ES-I3 (cell line): ENCODE measurements around the gene LTBR.

Experiments
- H3K36me3 ChIP-seq: 2 replicates; pipeline ENCODE4 v1.6.1; 2013; ENCODE audit warnings: mild to moderate bottlenecking, low read length, control low read depth, moderate library complexity; ENCODE audit not compliant: insufficient read depth
- H3K4me1 ChIP-seq: 2 replicates; pipeline ENCODE4 v1.6.1; 2013; ENCODE audit warnings: mild to moderate bottlenecking, control low read depth, low read length; ENCODE audit not compliant: insufficient read depth
- H3K9ac ChIP-seq: 2 replicates; pipeline ENCODE4 v1.6.1; 2013; ENCODE audit warnings: low read depth, mild to moderate bottlenecking, low read length, moderate library complexity
- H3K9me3 ChIP-seq: 2 replicates; pipeline ENCODE4 v1.6.1; 2013; ENCODE audit warnings: mild to moderate bottlenecking, low read length, moderate library complexity; ENCODE audit not compliant: control insufficient read depth, insufficient read depth

Gene LTBR

DNA sequence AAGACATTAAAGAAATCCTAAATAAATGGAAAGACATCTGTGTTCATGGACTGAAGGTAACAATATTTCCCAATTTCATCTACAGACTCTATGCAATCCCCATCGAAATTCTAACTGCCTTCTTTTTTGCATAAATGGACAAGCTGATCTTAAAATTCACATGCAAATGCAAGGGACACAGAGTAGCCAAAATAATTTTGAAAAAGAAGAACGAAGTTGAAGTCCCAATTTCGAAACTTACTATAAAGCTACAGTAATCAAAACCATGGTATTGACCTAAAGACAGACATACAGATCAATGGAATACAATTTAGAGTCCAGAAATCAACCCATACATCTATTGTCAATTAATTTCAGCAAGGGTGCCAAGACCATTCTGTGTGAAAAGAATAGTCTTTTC, 44.4 kb downstream of the LTBR start:
- no peaks in the 10 kb centered on the region for H3K9me3 ChIP-seq
- no peak overlapping the region for H3K9ac ChIP-seq
- H3K36me3 ChIP-seq: no peaks in the 10 kb centered on the region
- peaks cover 11% of the 10 kb centered on the region for H3K4me1 ChIP-seq

GRCh38 chr12:6430124-6430989, 46.4 kb downstream of the LTBR start:
- Histone ChIP-seq H3K9ac (no peak overlapping the region), H3K9me3 (no peaks in the 10 kb centered on the region), H3K36me3 (no peaks in the 10 kb centered on the region), H3K4me1 (peaks cover 12% of the 10 kb centered on the region)

GRCh38 chr12:6432991-6433390, 49.0 kb downstream of the LTBR start:
- Histone ChIP-seq H3K9me3 (no peaks in the 10 kb centered on the region), H3K9ac (no peak overlapping the region), H3K36me3 (no peaks in the 10 kb centered on the region), H3K4me1 (peaks cover 12% of the 10 kb centered on the region)

DNA sequence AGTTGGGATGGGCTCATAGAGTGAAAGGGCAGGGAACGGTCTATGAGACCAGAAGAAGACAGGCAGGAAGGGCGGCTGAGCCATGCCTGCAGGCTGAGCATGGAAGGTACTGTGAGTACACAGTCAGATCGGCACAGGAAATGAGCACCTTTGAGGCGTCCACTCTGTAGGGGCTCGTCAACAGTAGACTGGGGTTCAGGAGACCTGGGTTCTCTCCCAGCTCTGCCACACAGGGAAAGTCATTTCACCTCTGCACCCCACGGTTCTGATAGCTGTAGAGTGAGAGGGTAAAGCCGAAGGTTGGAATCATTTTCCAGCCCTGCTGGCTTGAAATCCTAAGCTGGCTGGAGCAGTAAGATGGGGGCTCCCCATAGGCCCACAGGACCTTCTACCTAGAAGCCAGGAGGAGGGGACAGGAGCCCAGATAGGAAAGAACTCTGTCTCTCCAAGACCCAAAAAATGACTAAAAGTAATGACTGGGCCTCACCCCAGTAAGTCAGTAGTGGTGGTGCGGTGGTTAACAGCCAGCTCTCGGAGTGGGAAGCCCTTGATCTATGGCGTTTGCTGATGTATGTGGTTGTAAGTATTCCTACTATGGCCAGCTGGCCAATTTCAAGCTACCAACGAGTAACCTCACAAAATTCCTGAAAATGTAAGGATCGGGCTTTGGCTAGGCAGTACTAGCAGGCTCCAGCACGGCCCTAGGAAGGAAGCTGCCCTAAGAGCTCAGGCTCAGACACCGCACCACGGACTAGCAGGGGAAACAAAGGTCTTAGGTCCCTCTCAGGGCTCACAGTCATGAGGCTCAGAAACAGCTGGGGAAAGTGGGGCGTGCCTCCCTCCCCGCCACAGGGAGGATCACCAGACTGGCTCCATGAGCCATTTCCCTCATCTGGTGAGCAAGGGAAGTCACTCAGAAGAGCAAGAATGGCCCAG, 50.5 kb downstream of the LTBR start:
- peaks cover 12% of the 10 kb centered on the region for H3K4me1 ChIP-seq
- no peak overlapping the region for H3K9ac ChIP-seq
- H3K36me3 ChIP-seq: no peaks in the 10 kb centered on the region
- H3K9me3 ChIP-seq: no peaks in the 10 kb centered on the region

DNA sequence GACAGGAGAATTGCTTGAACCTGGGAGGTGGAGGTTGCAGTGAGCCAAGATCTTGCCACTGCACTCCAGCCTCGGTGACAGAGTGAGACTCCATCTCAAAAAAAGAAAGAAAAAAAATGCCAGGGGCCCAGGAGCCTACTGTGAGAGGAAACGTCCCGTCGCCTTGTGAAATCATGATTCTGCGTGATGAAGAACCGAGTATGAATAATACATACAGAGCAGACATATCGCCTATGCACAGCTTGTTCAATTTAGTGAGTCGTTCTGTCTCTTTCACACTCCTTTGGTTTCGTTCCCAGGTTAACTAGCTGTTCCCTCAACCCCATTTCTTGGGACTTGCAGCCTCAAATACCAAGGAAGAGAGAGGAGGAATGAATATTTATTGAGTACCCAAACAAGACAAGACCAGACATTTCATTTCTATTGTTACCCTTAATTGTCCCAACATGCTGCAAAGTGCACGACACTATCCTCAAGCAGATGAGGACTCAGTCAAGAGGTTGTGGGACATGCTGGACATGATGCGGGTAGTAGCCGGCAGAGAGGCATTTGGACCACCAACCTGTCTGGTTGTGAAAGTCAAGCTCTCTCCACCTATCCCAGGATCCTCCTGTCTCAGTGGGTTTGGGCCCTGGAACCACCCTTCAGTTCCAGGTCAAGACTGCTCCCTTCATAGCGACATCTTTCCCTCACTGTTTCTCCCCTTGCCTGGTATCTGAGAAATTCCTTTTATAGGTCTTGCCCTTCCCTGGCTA, 52.2 kb downstream of the LTBR start:
- Histone ChIP-seq H3K9ac (no peak overlapping the region), H3K9me3 (no peaks in the 10 kb centered on the region), H3K36me3 (no peaks in the 10 kb centered on the region), H3K4me1 (peaks cover 8% of the 10 kb centered on the region)

GRCh38 chr12:6437586-6437985, 53.6 kb downstream of the LTBR start:
- H3K9me3 ChIP-seq: no peaks in the 10 kb centered on the region
- peaks cover 6% of the 10 kb centered on the region for H3K4me1 ChIP-seq
- H3K9ac ChIP-seq: no peak overlapping the region
- H3K36me3 ChIP-seq: no peaks in the 10 kb centered on the region

DNA sequence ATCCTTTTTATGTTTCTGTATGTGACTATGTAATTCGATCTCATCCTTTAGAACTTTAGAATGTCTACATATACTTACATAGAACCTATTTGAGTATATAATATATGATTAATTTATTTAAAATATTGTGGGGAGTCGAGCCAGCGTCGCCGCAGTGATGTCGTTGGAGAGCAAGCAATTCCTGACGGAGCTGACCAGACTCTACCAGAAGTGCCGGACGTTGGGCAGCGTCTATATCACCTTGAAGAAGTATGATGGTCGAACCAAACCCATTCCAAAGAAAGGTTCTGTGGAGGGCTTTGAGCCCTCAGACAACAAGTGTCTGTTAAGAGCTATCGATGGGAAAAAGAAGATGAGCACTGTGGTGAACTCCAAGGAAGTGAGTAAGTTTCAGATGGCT, 54.4 kb downstream of the LTBR start:
- Histone ChIP-seq H3K4me1 (peaks cover 9% of the 10 kb centered on the region), H3K9ac (no peak overlapping the region), H3K9me3 (no peaks in the 10 kb centered on the region), H3K36me3 (no peaks in the 10 kb centered on the region)

DNA sequence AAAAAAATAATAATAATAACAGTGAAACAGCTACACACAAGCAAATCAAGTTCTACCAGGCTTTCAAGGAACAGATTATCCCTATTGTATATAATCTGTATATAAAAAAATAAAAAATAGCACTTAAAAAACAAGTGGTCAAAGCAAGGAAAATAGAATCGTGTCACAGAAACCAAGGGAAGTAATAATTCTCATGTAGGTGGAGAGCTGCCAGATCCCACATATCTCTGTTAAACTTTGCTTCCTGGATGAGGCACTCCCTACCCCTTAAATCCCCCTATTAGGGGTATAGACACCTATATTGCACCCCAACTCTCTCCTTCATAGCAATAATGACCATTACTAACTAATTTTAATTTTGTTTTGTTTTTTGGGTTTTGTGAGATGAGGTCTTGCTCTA, 56.4 kb downstream of the LTBR start:
- Histone ChIP-seq H3K9me3 (no peaks in the 10 kb centered on the region), H3K36me3 (no peaks in the 10 kb centered on the region), H3K9ac (no peak overlapping the region), H3K4me1 (0 out of 2 replicates have a peak, but pooled peaks cover 4% of the 10 kb centered on the region)
